Panc1 (cell line): Measurements from ENCODE around the gene FAM81A. TPM values are rescaled to one million over a fixed set of nuclear protein-coding genes. Genes with fewer than 3 reads are reported as not detected.

Experiments
- ATAC-seq: fragments of 200-7000 bp; cut with Tn5 transposase; 2 replicates; pipeline ENCODE4 v1.9.1; 2020; ENCODE audit warnings: mild to moderate bottlenecking, moderate library complexity
- BruUV-seq: library from RNA; stranded (reverse); fragments of 400-500 nt; replicated peaks from 2 replicates; lab custom pipeline; 2021; lab: Mats Ljungman, UMichigan
- CTCF ChIA-PET: fragments of 300-600 bp; sonication (Branson Sonifier 250); formaldehyde crosslinking; loops from one replicate; lab custom pipeline; 2022; ENCODE audit warnings: antibody characterized with exemption; lab: Charles Lee
- POLR2A ChIA-PET: fragments of 300-600 bp; sonication (Branson Sonifier 250); formaldehyde crosslinking; loops from one replicate; lab custom pipeline; 2022; ENCODE audit warnings: antibody characterized with exemption; lab: Charles Lee
- DNase-seq: peaks from one replicate; pipeline ENCODE4 v3.0.0-alpha.2; 2010; ENCODE audit warnings: low read depth, low spot score
- H3K27ac ChIP-seq: 2 replicates; pipeline ENCODE4 v1.5.1; 2011; ENCODE audit warnings: mild to moderate bottlenecking, low read length, inconsistent platforms
- H3K27me3 ChIP-seq: fragments of 200-500 bp; sonication (Bioruptor generic); 2 replicates; pipeline ENCODE4 v1.6.0; 2014; ENCODE audit warnings: low read length, inconsistent platforms; ENCODE audit not compliant: control insufficient read depth, insufficient read depth
- H3K36me3 ChIP-seq: fragments of 200-500 bp; sonication (Bioruptor generic); 2 replicates; pipeline ENCODE4 v1.5.1; 2014; ENCODE audit warnings: inconsistent platforms, mild to moderate bottlenecking, low read length, moderate library complexity; ENCODE audit not compliant: control insufficient read depth, insufficient read depth
- H3K4me1 ChIP-seq: 2 replicates; pipeline ENCODE4 v1.5.1; 2011; ENCODE audit warnings: inconsistent platforms, mild to moderate bottlenecking, low read length, moderate library complexity; ENCODE audit not compliant: control insufficient read depth, insufficient read depth
- H3K4me3 ChIP-seq, 2 experiments: 2 replicates each; pipeline ENCODE4 v1.5.1; 2011 to 2012; ENCODE audit warnings: low read depth in 2 of 2, low read length in 2 of 2, mild to moderate bottlenecking in 2 of 2, inconsistent platforms in 1 of 2, moderate library complexity in 1 of 2
- H3K9me3 ChIP-seq: fragments of 200-500 bp; sonication (Bioruptor generic); 2 replicates; pipeline ENCODE4 v1.5.1; 2014; ENCODE audit warnings: low read depth, mild to moderate bottlenecking, inconsistent platforms, low read length, moderate library complexity; ENCODE audit not compliant: control insufficient read depth, insufficient read depth
- CTCF ChIP-seq: fragments of 450-650 bp; IDR thresholded peaks from 2 replicates; pipeline ENCODE4 v1.5.1; 2017; ENCODE audit warnings: mild to moderate bottlenecking
- POLR2AphosphoS5 ChIP-seq: IDR thresholded peaks from 2 replicates; pipeline ENCODE4 v1.6.1; 2012; ENCODE audit warnings: mild to moderate bottlenecking, low read depth, low read length, moderate library complexity
- REST ChIP-seq, 2 experiments: IDR thresholded peaks; 2 replicates each; pipeline ENCODE4 v1.6.1; 2011 to 2012; ENCODE audit warnings: low read depth in 2 of 2, control low read depth in 1 of 2, low read length in 1 of 2, mild to moderate bottlenecking in 1 of 2, moderate library complexity in 1 of 2; ENCODE audit not compliant: insufficient read depth in 1 of 2
- SIN3A ChIP-seq: IDR thresholded peaks from 2 replicates; pipeline ENCODE4 v1.6.1; 2012; ENCODE audit warnings: low read depth, mild to moderate bottlenecking, low read length, moderate library complexity, borderline replicate concordance; ENCODE audit not compliant: insufficient read depth
- TCF7L2 ChIP-seq: IDR thresholded peaks from 2 replicates; pipeline ENCODE4 v1.6.1; 2011; ENCODE audit warnings: mild to moderate bottlenecking, low read depth, low read length, inconsistent platforms
- in situ Hi-C: cut with HindIII; loops from 2 replicates; pipeline ENCODE4 v1.10.0; 2016; ENCODE audit warnings: low sequenced_read_pairs, low pct_unique_long_range_greater_than_20kb
- intact Hi-C: fragments of 100-400 bp; cut with micrococcal nuclease; formaldehyde crosslinking; loops from one replicate; pipeline ENCODE4 v1.10.0; 2022; ENCODE audit not compliant: unreplicated experiment
- total RNA-seq: library from RNA; stranded (reverse); gene quantifications from one replicate; pipeline ENCODE4 v1.2.1, GENCODE V29; 2021; ENCODE audit not compliant: unreplicated experiment

The FAM81A gene
- total RNA-seq, 1 experiment from 2014 or later: 7.3 TPM

- peak; percentile 93 for ATAC-seq
- ChIA-PET POLR2A (no interaction called here), CTCF (interaction anchor here (0.6 to 1.1 kb wide), 4 partner anchors 29 to 233 kb away, joined by 3 to 4 read pairs (median 3); no protein-coding TSS in a partner anchor)
- peak; percentile 48 for DNase-seq
- TF ChIP-seq SIN3A (no peak), CTCF (peak; percentile 82)
- H3K4me3 ChIP-seq: no peak overlapping the region
- H3K4me1 ChIP-seq: no peaks in the 10 kb centered on the region
- in situ Hi-C loops (no loop called here), intact Hi-C loops (no loop called here)
- no peaks in the 10 kb centered on the region for H3K9me3 ChIP-seq
- H3K36me3 ChIP-seq: no peaks in the 10 kb centered on the region
- no TSS peak for BruUV-seq
- no peaks in the 10 kb centered on the region for H3K27me3 ChIP-seq
- H3K27ac ChIP-seq: no peak overlapping the region
Observed at GRCh38 chr15:59501597-59501996, 63.6 kb downstream of the FAM81A start.

- CTCF ChIA-PET: interaction anchor here (0.7 to 2.6 kb wide), 2 partner anchors 14 to 95 kb away, joined by 8 read pairs; no protein-coding TSS in a partner anchor
- no TSS peak for BruUV-seq
- H3K27me3 ChIP-seq: no peaks in the 10 kb centered on the region
- no peaks in the 10 kb centered on the region for H3K4me1 ChIP-seq
- H3K4me3 ChIP-seq: no peak overlapping the region
- POLR2A ChIA-PET: interaction anchor here (0.6 kb wide), 1 partner anchor 8 kb away, joined by 3 read pairs; no protein-coding TSS in a partner anchor
- no peaks in the 10 kb centered on the region for H3K36me3 ChIP-seq
- DNase-seq (no peak), ATAC-seq (no peak)
- in situ Hi-C loops: no loop called here
- H3K27ac ChIP-seq: no peak overlapping the region
- intact Hi-C loops: no loop called here
- TF ChIP-seq CTCF: no peak
- no peak for TF ChIP-seq POLR2AphosphoS5
- TF ChIP-seq REST (IDR thresholded peaks at IDR 0.05; ENCODE audit: insufficient read depth in 1 of 2, low read depth in 2 of 2, low read length in 1 of 2): no peak
- TF ChIP-seq SIN3A: no peak
- no peak for TF ChIP-seq TCF7L2
- no peaks in the 10 kb centered on the region for H3K9me3 ChIP-seq
Observed at GRCh38 chr15:59515190-59515589, 77.2 kb downstream of the FAM81A start.
